PC-9 (cell line): ENCODE results near the gene ZNF407.

Experiments used
- EZH2 ChIP-seq: fragments of 200-600 bp; sonication (generic); IDR thresholded peaks from 2 replicates; pipeline ENCODE4 v1.8.0; 2017; ENCODE audit warnings: antibody characterized with exemption, low read depth
- TF ChIP-seq, protein P1 (sequence below): fragments of 200-600 bp; sonication (generic); conservative IDR thresholded peaks from 2 replicates; pipeline ENCODE4 v1.6.1; 2017; ENCODE audit warnings: mixed run types, antibody characterized with exemption, mild to moderate bottlenecking, moderate library complexity

DNA sequence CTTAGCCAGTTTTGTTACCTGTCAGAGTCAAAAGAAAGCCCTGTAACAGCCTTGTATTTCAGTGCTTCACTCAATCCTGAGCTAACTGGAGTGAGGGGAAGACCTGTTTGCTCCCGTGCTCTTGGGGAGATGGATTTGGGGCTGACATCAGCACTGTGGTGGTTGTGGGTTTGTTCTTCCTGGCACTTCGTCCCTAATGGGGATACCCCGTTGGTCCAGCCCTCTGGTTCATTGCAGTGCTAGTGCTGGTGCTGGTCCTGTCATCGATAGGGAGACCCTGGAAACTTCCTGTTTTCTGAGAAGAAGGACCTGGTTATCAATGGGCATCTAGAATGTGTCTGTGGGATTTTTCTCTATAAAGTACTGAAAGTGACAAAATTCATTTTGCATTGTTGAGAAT, 205.4 kb downstream of the ZNF407 start:
- TF ChIP-seq, protein P1, sequence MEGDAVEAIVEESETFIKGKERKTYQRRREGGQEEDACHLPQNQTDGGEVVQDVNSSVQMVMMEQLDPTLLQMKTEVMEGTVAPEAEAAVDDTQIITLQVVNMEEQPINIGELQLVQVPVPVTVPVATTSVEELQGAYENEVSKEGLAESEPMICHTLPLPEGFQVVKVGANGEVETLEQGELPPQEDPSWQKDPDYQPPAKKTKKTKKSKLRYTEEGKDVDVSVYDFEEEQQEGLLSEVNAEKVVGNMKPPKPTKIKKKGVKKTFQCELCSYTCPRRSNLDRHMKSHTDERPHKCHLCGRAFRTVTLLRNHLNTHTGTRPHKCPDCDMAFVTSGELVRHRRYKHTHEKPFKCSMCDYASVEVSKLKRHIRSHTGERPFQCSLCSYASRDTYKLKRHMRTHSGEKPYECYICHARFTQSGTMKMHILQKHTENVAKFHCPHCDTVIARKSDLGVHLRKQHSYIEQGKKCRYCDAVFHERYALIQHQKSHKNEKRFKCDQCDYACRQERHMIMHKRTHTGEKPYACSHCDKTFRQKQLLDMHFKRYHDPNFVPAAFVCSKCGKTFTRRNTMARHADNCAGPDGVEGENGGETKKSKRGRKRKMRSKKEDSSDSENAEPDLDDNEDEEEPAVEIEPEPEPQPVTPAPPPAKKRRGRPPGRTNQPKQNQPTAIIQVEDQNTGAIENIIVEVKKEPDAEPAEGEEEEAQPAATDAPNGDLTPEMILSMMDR = no peak
- TF ChIP-seq EZH2 = no peak
